Breast epithelium (tissue), 4 donors: ENCODE results near the gene PTPRH. TPM values are rescaled to one million over a fixed set of nuclear protein-coding genes. Genes with fewer than 3 reads are reported as not detected.

Experiments used
- DNase-seq, 2 donors: peaks; one replicate each; pipeline ENCODE4 v3.0.0-alpha.2; 2019; ENCODE audit warnings: low spot score in 2 of 2
- H3K27ac ChIP-seq, 2 donors: fragments of 200-600 bp; sonication (generic) in 1 of 2; one replicate each; pipeline ENCODE4 v1.5.1; 2016 to 2019; ENCODE audit warnings: mild to moderate bottlenecking in 1 of 2
- H3K27me3 ChIP-seq, 2 donors: fragments of 200-600 bp; sonication (generic) in 1 of 2; one replicate each; pipeline versions ENCODE4 v1.5.1 to v1.6.0; 2017 to 2019; ENCODE audit warnings: control low read depth in 1 of 2, mild to moderate bottlenecking in 1 of 2
- H3K36me3 ChIP-seq: fragments of 200-600 bp; one replicate; pipeline ENCODE4 v1.5.1; 2019
- H3K4me1 ChIP-seq, 2 donors: fragments of 200-600 bp; sonication (generic); one replicate each; pipeline ENCODE4 v1.5.1; 2016 to 2019; ENCODE audit warnings: control low read depth in 1 of 2
- H3K4me3 ChIP-seq, 3 donors: fragments of 200-600 bp; sonication (generic); 1 replicate in 2 of 3; 2 replicates in 1 of 3; pipeline ENCODE4 v1.5.1; 2016 to 2019; ENCODE audit warnings: mild to moderate bottlenecking in 3 of 3, moderate library complexity in 2 of 3
- H3K9me3 ChIP-seq, 2 donors: fragments of 200-600 bp; sonication (generic) in 1 of 2; one replicate each; pipeline ENCODE4 v1.5.1; 2016 to 2019; ENCODE audit warnings: control low read depth in 1 of 2
- POLR2A ChIP-seq: fragments of 450-650 bp; IDR thresholded peaks from one replicate; pipeline ENCODE4 v1.6.1; 2016; ENCODE audit warnings: antibody characterized with exemption, mild to moderate bottlenecking, moderate library complexity
- POLR2AphosphoS5 ChIP-seq, 3 donors: sonication (generic); formaldehyde crosslinking; IDR thresholded peaks; one replicate each; pipeline ENCODE4 v1.6.1; 2017; ENCODE audit warnings: antibody characterized with exemption in 3 of 3
- intact Hi-C: fragments of 100-400 bp; cut with DNase I; formaldehyde crosslinking; loops from one replicate; pipeline ENCODE4 v1.15.1; 2023; ENCODE audit warnings: low total_unique reads
- total RNA-seq, 3 donors: library from RNA; depleted of rRNA; stranded (reverse); fragments of >200 nt; gene quantifications; one replicate each; pipeline ENCODE4 v1.1.0, GENCODE V29; 2016
- TF ChIP-seq, protein P1 (sequence below), 3 donors: fragments of 450-650 bp; IDR thresholded peaks; one replicate each; pipeline ENCODE4 v1.5.1; 2016 to 2017; ENCODE audit warnings: antibody characterized with exemption in 3 of 3, mild to moderate bottlenecking in 3 of 3, moderate library complexity in 3 of 3

Gene PTPRH
- total RNA-seq, 3 donors from 2014 or later = 0.73 to 10.2 (median 2.1) TPM

DNA sequence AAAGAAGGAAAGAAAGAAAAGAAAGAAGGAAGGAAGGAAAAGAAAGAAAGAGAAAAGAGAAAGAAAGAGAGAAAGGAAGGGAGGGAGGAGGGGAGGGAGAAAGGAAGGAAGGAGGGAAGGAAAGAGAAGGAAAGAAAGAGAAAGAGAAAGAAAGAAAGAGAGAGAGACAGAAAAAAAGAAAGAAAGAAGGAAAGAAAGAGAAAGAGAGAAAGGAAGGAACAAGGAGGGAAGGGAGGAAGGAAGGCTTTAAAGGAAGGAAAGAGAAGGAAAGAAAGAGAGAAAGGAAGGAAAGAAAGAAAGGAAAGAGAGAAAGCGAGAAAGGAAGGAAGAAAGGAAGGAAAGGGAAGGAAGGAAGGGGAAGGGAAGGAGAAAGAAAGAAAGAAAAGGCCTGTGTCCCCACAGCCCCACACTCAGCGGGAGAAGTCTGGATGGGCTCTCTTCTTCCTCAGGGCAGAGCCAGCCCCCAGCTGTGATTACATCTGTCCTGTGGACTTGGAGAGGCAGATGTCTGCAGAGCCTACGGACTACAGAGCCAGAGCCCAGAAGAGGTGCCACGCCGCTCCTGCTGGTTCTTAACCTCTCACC, 9.6 kb downstream of the PTPRH start:
- Histone ChIP-seq H3K4me1 (no peaks in the 10 kb centered on the region), H3K27me3 (peaks cover 0 to 7% of the 10 kb centered on the region in 2 donors), H3K4me3 (no peak overlapping the region), H3K27ac (no peak overlapping the region), H3K36me3 (no peaks in the 10 kb centered on the region), H3K9me3 (no peaks in the 10 kb centered on the region)
- DNase-seq = no peak
- intact Hi-C loops = no loop called here
- no peak for TF ChIP-seq POLR2AphosphoS5 (IDR thresholded peaks at IDR 0.05)
- TF ChIP-seq, protein P1, sequence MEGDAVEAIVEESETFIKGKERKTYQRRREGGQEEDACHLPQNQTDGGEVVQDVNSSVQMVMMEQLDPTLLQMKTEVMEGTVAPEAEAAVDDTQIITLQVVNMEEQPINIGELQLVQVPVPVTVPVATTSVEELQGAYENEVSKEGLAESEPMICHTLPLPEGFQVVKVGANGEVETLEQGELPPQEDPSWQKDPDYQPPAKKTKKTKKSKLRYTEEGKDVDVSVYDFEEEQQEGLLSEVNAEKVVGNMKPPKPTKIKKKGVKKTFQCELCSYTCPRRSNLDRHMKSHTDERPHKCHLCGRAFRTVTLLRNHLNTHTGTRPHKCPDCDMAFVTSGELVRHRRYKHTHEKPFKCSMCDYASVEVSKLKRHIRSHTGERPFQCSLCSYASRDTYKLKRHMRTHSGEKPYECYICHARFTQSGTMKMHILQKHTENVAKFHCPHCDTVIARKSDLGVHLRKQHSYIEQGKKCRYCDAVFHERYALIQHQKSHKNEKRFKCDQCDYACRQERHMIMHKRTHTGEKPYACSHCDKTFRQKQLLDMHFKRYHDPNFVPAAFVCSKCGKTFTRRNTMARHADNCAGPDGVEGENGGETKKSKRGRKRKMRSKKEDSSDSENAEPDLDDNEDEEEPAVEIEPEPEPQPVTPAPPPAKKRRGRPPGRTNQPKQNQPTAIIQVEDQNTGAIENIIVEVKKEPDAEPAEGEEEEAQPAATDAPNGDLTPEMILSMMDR (IDR thresholded peaks at IDR 0.05) = no peak
- no peak for TF ChIP-seq POLR2A

DNA sequence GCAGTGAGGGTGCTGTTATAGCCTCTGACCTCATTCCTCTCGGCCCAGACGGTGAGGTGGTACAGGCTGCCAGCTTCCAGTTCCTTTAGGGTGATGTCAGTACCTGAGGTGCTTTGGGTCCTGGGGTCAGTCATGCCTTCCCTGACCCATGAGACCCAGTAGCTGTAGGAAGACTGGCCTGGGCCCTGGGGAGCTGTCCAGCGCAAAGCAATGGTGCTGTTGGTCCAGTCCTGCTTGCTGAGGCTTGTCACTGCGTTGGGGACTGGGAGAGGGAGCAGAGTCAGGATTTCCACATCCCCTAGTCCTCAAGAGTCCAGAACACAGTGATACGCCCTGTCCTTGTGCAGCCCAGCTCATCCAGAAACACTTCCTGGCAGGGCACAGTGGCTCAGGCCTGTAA, 10.7 kb downstream of the PTPRH start:
- Histone ChIP-seq H3K36me3 (no peaks in the 10 kb centered on the region), H3K27me3 (peaks cover 0 to 7% of the 10 kb centered on the region in 2 donors), H3K4me3 (no peak overlapping the region), H3K27ac (no peak overlapping the region), H3K4me1 (no peaks in the 10 kb centered on the region), H3K9me3 (no peaks in the 10 kb centered on the region)
- TF ChIP-seq, protein P1 (IDR thresholded peaks at IDR 0.05) = no peak
- no peak for TF ChIP-seq POLR2AphosphoS5 (IDR thresholded peaks at IDR 0.05)
- no peak for TF ChIP-seq POLR2A
- no peak for DNase-seq
- intact Hi-C loops = no loop called here

DNA sequence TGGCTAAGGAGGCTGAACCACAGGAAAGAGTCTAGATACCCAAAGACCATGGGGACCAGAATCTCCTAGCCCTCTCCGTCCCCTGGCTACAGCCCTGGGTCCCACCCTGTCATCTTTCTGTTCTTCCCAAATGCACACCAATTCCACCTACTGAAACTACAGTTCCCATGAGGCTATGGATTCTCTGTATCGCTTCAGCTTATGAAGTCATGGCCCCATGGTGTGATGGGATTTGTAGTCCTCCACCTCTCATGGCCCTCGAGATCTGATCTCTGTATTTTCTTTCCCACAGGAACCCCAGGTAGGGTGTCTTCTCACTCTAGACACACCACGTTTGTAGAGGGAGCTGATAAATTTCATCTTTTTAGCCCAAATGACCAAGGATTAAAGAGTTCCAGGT, 11.8 kb downstream of the PTPRH start:
- DNase-seq = no peak
- TF ChIP-seq POLR2A = no peak
- TF ChIP-seq POLR2AphosphoS5 (IDR thresholded peaks at IDR 0.05) = no peak
- TF ChIP-seq, protein P1 (IDR thresholded peaks at IDR 0.05) = no peak
- Histone ChIP-seq H3K36me3 (no peaks in the 10 kb centered on the region), H3K9me3 (no peaks in the 10 kb centered on the region), H3K27me3 (peaks cover 0 to 7% of the 10 kb centered on the region in 2 donors), H3K27ac (no peak overlapping the region), H3K4me3 (no peak overlapping the region), H3K4me1 (no peaks in the 10 kb centered on the region)
- intact Hi-C loops = no loop called here

DNA sequence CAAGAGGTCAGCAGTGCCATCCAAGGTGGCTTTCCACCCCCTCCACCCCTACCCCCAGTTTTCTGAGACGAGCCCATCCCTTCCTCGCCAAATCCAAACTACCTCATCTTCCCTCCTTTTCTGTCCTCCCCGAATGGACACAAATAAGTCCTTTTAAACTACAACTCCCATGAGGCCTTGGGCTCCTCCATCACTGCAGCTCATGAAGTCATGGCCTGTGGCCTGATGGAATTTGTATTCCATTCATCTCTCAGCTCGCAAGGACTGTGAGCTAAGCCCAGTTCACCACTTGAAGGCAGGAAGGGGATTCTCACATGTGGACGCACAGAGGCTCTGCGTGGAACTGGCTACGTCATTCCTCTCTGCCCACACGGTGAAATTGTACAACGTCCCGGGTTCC, 12.5 kb downstream of the PTPRH start:
- H3K27ac ChIP-seq = no peak overlapping the region
- TF ChIP-seq, protein P1 (IDR thresholded peaks at IDR 0.05) = no peak
- no peak for TF ChIP-seq POLR2AphosphoS5 (IDR thresholded peaks at IDR 0.05)
- TF ChIP-seq POLR2A = no peak

DNA sequence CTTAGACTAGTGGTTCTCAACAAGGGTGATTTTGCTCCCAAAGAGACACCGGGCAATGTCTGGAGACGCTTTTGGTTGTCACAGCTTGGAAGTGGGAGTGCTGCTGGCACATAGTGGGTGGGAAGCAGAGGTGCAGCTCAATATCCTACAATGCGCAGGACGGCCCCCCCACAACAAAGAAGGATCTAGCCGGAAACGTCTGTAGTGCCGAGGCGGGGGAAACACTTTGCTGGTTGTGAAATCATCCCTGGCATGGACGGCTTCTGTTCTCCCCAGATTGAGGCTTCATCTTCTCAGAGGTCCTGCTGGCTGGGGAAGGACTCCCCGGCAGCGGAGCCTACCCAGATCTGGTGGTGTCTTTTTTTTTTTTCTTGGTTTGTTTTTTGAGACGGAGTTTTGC, 15.8 kb downstream of the PTPRH start:
- TF ChIP-seq, protein P1 (IDR thresholded peaks at IDR 0.05) = no peak
- TF ChIP-seq POLR2AphosphoS5 (IDR thresholded peaks at IDR 0.05) (no peak), POLR2A (no peak)
- no peak for DNase-seq
- Histone ChIP-seq H3K9me3 (no peaks in the 10 kb centered on the region), H3K27ac (peak overlapping the region in 1 of 2 donors; percentile 38), H3K27me3 (peaks cover 0 to 3% of the 10 kb centered on the region in 2 donors), H3K4me3 (no peak overlapping the region), H3K4me1 (no peaks in the 10 kb centered on the region), H3K36me3 (no peaks in the 10 kb centered on the region)
- intact Hi-C loops = no loop called here

More for the DNA sequence above, 12.5 kb downstream of the PTPRH start:
- Histone ChIP-seq H3K9me3 (no peaks in the 10 kb centered on the region), H3K4me3 (no peak overlapping the region), H3K4me1 (no peaks in the 10 kb centered on the region), H3K27me3 (peaks cover 0 to 7% of the 10 kb centered on the region in 2 donors), H3K36me3 (no peaks in the 10 kb centered on the region)
- intact Hi-C loops = no loop called here
- DNase-seq = no peak
